HFFc6 (cell line): ENCODE measurements around the gene CABLES1. TPM values are rescaled to one million over a fixed set of nuclear protein-coding genes. Genes with fewer than 3 reads are reported as not detected.

Experiments
- DNase-seq: peaks from one replicate; pipeline ENCODE4 v3.0.0-alpha.2; 2018
- H3K27ac Mint-ChIP-seq: 2 replicates; pipeline ENCODE4 v1.8.0; 2020; ENCODE audit warnings: mild to moderate bottlenecking, mixed read lengths
- H3K27me3 Mint-ChIP-seq: 2 replicates; pipeline ENCODE4 v1.8.0; 2021; ENCODE audit warnings: mild to moderate bottlenecking, moderate library complexity, mixed read lengths; ENCODE audit not compliant: insufficient read depth
- H3K36me3 Mint-ChIP-seq: 2 replicates; pipeline ENCODE4 v1.8.0; 2021; ENCODE audit warnings: low read depth, mixed read lengths
- H3K4me1 Mint-ChIP-seq: 2 replicates; pipeline ENCODE4 v1.8.0; 2020; ENCODE audit warnings: low read depth, mixed read lengths
- H3K4me3 Mint-ChIP-seq: 2 replicates; pipeline ENCODE4 v1.8.0; 2020; ENCODE audit warnings: mild to moderate bottlenecking, moderate library complexity, mixed read lengths
- H3K9me3 Mint-ChIP-seq: 2 replicates; pipeline ENCODE4 v1.8.0; 2020; ENCODE audit warnings: mild to moderate bottlenecking, mixed read lengths
- CTCF ChIP-seq: fragments of 200-600 bp; sonication (generic); IDR thresholded peaks from 2 replicates; pipeline ENCODE4 v1.5.0; 2021; ENCODE audit warnings: antibody characterized with exemption, mild to moderate bottlenecking
- total RNA-seq, 6 experiments: library from RNA; stranded (reverse); fragmentation: NEBNext Ultra II Directional; extraction: Animal tissue kit (Norgen Biotek cat#: 25700); gene quantifications; 2 replicates in 1 of 6; 3 replicates in 5 of 6; pipeline ENCODE4 v1.2.3, GENCODE V29; 2021

Gene CABLES1
- total RNA-seq, 6 experiments from 2014 or later = 6.2 to 9.3 (median 8.5) TPM

GRCh38 chr18:23259701-23260681 lies 124.7 kb downstream of the CABLES1 start:
- peak overlapping the region; percentile 92 for H3K27ac Mint-ChIP-seq
- H3K27me3 Mint-ChIP-seq = no peaks in the 10 kb centered on the region; the same call in none of the 2 replicates
- no peaks in the 10 kb centered on the region for H3K9me3 Mint-ChIP-seq
- H3K4me3 Mint-ChIP-seq = peak overlapping the region; percentile 80
- H3K4me1 Mint-ChIP-seq = peaks cover 37% of the 10 kb centered on the region
- peaks cover 13% of the 10 kb centered on the region for H3K36me3 Mint-ChIP-seq
- DNase-seq = peak; percentile 74
- TF ChIP-seq CTCF = no peak

GRCh38 chr18:23260926-23261590 lies 125.8 kb downstream of the CABLES1 start:
- DNase-seq = no peak
- peak overlapping the region; percentile 92; the same call in 1 of the 2 replicates for H3K27ac Mint-ChIP-seq
- no peak for TF ChIP-seq CTCF
- H3K36me3 Mint-ChIP-seq = peaks cover 11% of the 10 kb centered on the region; the same call in 1 of the 2 replicates
- H3K9me3 Mint-ChIP-seq = no peaks in the 10 kb centered on the region
- no peaks in the 10 kb centered on the region; the same call in none of the 2 replicates for H3K27me3 Mint-ChIP-seq
- no peak overlapping the region for H3K4me3 Mint-ChIP-seq
- H3K4me1 Mint-ChIP-seq = peaks cover 37% of the 10 kb centered on the region

GRCh38 chr18:23263551-23264235 lies 128.4 kb downstream of the CABLES1 start:
- DNase-seq = no peak
- H3K4me3 Mint-ChIP-seq = no peak overlapping the region
- no peak overlapping the region for H3K27ac Mint-ChIP-seq
- no peak for TF ChIP-seq CTCF
- H3K9me3 Mint-ChIP-seq = no peaks in the 10 kb centered on the region
- peaks cover 23% of the 10 kb centered on the region for H3K4me1 Mint-ChIP-seq
- no peaks in the 10 kb centered on the region for H3K36me3 Mint-ChIP-seq
- H3K27me3 Mint-ChIP-seq = no peaks in the 10 kb centered on the region; the same call in none of the 2 replicates

- TF ChIP-seq CTCF = no peak
- Mint-ChIP-seq H3K4me1 (peaks cover 1% of the 10 kb centered on the region), H3K4me3 (no peak overlapping the region), H3K27ac (no peak overlapping the region), H3K27me3 (no peaks in the 10 kb centered on the region; the same call in none of the 2 replicates), H3K9me3 (peaks cover 16% of the 10 kb centered on the region), H3K36me3 (peaks cover 16% of the 10 kb centered on the region)
- no peak for DNase-seq
These were observed 130.6 kb downstream of the CABLES1 start for GRCh38 chr18:23265682-23266399.
